ENCODE data around the gene IQSEC1. TPM values are rescaled to one million over a fixed set of nuclear protein-coding genes. Genes with fewer than 3 reads are reported as not detected.
A peak's percentile ranks its signal among the peaks of the same experiment; 100 is the strongest.

IQSEC1 gene
- total and polyA plus RNA-seq, 9 of the 15 experiments (the other 6 are each of a cell fraction or from before 2014, with no cell fraction given): 0.56 to 39.0 (median 6.8) TPM

DNA sequence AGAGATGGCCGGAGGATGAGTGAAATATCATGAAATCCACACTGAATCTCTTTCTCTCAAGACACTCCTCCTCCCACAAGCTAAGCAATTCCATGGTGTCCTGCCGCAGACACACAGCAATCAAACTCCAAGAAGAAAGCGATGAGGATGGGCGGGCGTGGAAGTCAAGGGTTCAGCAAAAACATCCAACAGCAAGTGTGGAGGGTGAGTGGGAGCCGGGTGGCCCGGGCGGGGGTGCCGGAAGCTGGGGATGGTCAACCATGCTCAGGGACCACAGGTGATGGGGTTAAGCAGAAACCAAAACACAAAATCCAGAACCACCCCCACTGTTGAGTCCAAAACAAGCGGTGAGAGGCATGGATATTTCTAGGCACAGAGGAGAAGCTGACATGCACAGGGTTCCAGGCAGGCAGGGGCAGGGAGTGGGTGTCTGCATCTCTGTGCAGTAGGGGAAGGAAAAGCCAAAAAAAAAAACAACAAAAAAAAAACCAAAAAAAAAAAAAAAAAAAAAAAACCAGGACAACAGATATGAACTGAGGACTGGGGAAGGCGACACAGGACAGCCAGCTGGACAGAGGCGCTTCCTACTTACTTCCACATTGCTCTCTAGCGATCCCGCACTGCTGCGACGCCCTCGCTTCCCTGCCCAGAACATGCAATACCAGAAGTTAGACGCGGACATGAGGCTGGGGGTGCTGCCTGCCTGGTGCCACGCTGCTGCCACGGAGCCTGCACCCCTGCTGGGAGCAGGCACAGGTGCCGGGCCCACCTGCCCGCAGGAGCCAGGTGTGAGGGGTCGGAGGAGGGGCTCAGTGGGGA is 170.8 kb downstream of the IQSEC1 start:
- no TSS peak for BruUV-seq (replicated peaks)
- Histone ChIP-seq H3K9me3 (replicated peaks; ENCODE audit: control insufficient read depth, insufficient read depth, low read depth, low read length) (no peaks in the 10 kb centered on the region), H3K9ac (ENCODE audit: insufficient read depth in 1 of 2, low read depth in 2 of 2, low read length in 2 of 2) (no peak overlapping the region), H3K9me1 (ENCODE audit: control insufficient read depth, insufficient read depth, low read length) (no peaks in the 10 kb centered on the region), H3K4me1 (replicated peaks in 1 of 2; ENCODE audit: control insufficient read depth in 2 of 2, insufficient read depth in 2 of 2, low read length in 2 of 2) (peaks cover 0 to 45% of the 10 kb centered on the region in 2 experiments; a peak in 3 of 5 replicates), H3K36me3 (ENCODE audit: control insufficient read depth, insufficient read depth, low read length) (peaks cover 72% of the 10 kb centered on the region; the same call in 2 of the 3 replicates), H4K20me1 (replicated peaks; ENCODE audit: control insufficient read depth, insufficient read depth, low read length) (no peaks in the 10 kb centered on the region; the same call in 1 of the 2 replicates), H3K4me3 (no peak overlapping the region), H3K79me2 (ENCODE audit: control insufficient read depth, insufficient read depth, low read length) (no peaks in the 10 kb centered on the region), H3K27me3 (ENCODE audit: control insufficient read depth in 2 of 2, insufficient read depth in 2 of 2, low read length in 2 of 2) (no peaks in the 10 kb centered on the region), H2AFZ (ENCODE audit: low read depth, low read length) (no peak overlapping the region), H3K4me2 (ENCODE audit: insufficient read depth, low read length) (no peak overlapping the region), H3K27ac (ENCODE audit: extremely low read depth, low read depth, low read length) (no peak overlapping the region)
- DNase-seq (ENCODE audit: extremely low read depth in 1 of 4, low spot score in 3 of 4) (no peak), FAIRE-seq (no peak), ATAC-seq (peak; percentile 19; the same call in 1 of the 3 replicates)
- TF ChIP-seq, protein P1, sequence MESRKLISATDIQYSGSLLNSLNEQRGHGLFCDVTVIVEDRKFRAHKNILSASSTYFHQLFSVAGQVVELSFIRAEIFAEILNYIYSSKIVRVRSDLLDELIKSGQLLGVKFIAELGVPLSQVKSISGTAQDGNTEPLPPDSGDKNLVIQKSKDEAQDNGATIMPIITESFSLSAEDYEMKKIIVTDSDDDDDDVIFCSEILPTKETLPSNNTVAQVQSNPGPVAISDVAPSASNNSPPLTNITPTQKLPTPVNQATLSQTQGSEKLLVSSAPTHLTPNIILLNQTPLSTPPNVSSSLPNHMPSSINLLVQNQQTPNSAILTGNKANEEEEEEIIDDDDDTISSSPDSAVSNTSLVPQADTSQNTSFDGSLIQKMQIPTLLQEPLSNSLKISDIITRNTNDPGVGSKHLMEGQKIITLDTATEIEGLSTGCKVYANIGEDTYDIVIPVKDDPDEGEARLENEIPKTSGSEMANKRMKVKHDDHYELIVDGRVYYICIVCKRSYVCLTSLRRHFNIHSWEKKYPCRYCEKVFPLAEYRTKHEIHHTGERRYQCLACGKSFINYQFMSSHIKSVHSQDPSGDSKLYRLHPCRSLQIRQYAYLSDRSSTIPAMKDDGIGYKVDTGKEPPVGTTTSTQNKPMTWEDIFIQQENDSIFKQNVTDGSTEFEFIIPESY (CRISPR knock-in tag; IDR thresholded peaks at IDR 0.05): peak; percentile 95
- peak; percentile 37 for TF ChIP-seq HMGN3 (IDR thresholded peaks at IDR 0.05; ENCODE audit: borderline replicate concordance, extremely low read depth, insufficient read length, low read depth, low read length)
- TF ChIP-seq, protein P2, sequence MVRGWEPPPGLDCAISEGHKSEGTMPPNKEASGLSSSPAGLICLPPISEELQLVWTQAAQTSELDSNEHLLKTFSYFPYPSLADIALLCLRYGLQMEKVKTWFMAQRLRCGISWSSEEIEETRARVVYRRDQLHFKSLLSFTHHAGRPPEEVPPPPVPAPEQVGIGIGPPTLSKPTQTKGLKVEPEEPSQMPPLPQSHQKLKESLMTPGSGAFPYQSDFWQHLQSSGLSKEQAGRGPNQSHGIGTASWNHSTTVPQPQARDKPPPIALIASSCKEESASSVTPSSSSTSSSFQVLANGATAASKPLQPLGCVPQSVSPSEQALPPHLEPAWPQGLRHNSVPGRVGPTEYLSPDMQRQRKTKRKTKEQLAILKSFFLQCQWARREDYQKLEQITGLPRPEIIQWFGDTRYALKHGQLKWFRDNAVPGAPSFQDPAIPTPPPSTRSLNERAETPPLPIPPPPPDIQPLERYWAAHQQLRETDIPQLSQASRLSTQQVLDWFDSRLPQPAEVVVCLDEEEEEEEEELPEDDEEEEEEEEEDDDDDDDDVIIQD (CRISPR knock-in tag; IDR thresholded peaks at IDR 0.05): no peak
- TF ChIP-seq CBX3 (IDR thresholded peaks at IDR 0.05; ENCODE audit: borderline replicate concordance in 1 of 2, low read length in 2 of 2): no peak
- POLR2A ChIA-PET: interaction anchor here (1.2 to 1.5 kb wide), 3 partner anchors 13 to 61 kb away, joined by 4 to 6 read pairs (median 5); partner anchors contain the start of gene RPL32
- WGBS (ENCODE audit: insufficient coverage, low coverage, missing lambda C conversion rate): 92% methylated on average over 23 of the region's 24 CpGs
- intact Hi-C loops (cut with micrococcal nuclease): no loop called here
- CTCF ChIA-PET (ENCODE audit: low intra/inter-chr PET ratio): no interaction called here
- in situ Hi-C loops (cut with MboI): no loop called here
